Vagina (tissue), 2 donors: Measurements from ENCODE around the gene GJB4. TPM values are rescaled to one million over a fixed set of nuclear protein-coding genes. Genes with fewer than 3 reads are reported as not detected.
A peak's percentile ranks its signal among the peaks of the same experiment; 100 is the strongest.

Experiments
- DNase-seq, 2 donors: peaks; one replicate each; pipeline ENCODE4 v3.0.0-alpha.2; 2017; ENCODE audit errors: extremely low spot score in 2 of 2
- H3K27ac ChIP-seq: fragments of 200-600 bp; sonication (generic); one replicate; pipeline ENCODE4 v1.5.1; 2019
- H3K27me3 ChIP-seq: fragments of 200-600 bp; sonication (generic); one replicate; pipeline ENCODE4 v1.5.1; 2019
- H3K36me3 ChIP-seq, 2 donors: fragments of 200-600 bp; sonication (generic); one replicate each; pipeline ENCODE4 v1.5.1; 2017 to 2019
- H3K4me1 ChIP-seq: fragments of 200-600 bp; sonication (generic); one replicate; pipeline ENCODE4 v1.5.1; 2019
- H3K4me3 ChIP-seq, 2 donors: fragments of 200-600 bp; sonication (generic); 1 replicate in 1 of 2; 2 replicates in 1 of 2; pipeline ENCODE4 v1.5.1; 2016 to 2019
- H3K9me3 ChIP-seq: fragments of 200-600 bp; sonication (generic); one replicate; pipeline ENCODE4 v1.5.1; 2019
- CTCF ChIP-seq, 3 experiments: fragments of 450-650 bp in 2 of 3; fragments of 200-600 bp in 1 of 3; sonication (generic) in 1 of 3; IDR thresholded peaks; one replicate each; pipeline ENCODE4 v1.5.1; 2017 to 2019; ENCODE audit warnings: antibody characterized with exemption in 3 of 3, mild to moderate bottlenecking in 2 of 3, moderate library complexity in 2 of 3
- POLR2A ChIP-seq, 2 donors: fragments of 450-650 bp; IDR thresholded peaks; one replicate each; pipeline ENCODE4 v1.6.1; 2017; ENCODE audit warnings: antibody characterized with exemption in 2 of 2, mild to moderate bottlenecking in 2 of 2, moderate library complexity in 2 of 2
- POLR2AphosphoS5 ChIP-seq, 2 donors: sonication (generic); formaldehyde crosslinking; IDR thresholded peaks; one replicate each; pipeline ENCODE4 v1.9.0; 2017; ENCODE audit warnings: antibody characterized with exemption in 2 of 2, mild to moderate bottlenecking in 2 of 2, low read depth in 1 of 2; ENCODE audit not compliant: insufficient read depth in 1 of 2
- intact Hi-C: fragments of 100-400 bp; cut with DNase I; formaldehyde crosslinking; loops from one replicate; pipeline ENCODE4 v1.15.1; 2023
- total RNA-seq: library from RNA; depleted of rRNA; stranded (reverse); fragments of >200 nt; gene quantifications from one replicate; pipeline ENCODE4 v1.2.3, GENCODE V29; 2016

GJB4 gene
- total RNA-seq, 1 donor from 2014 or later = 2.0 TPM

- DNase-seq = no peak
- intact Hi-C loops = no loop called here
- TF ChIP-seq POLR2A (IDR thresholded peaks at IDR 0.05) (no peak), CTCF (IDR thresholded peaks at IDR 0.05) (no peak), POLR2AphosphoS5 (IDR thresholded peaks at IDR 0.05; ENCODE audit: insufficient read depth in 1 of 2, low read depth in 1 of 2) (no peak)
- Histone ChIP-seq H3K36me3 (no peaks in the 10 kb centered on the region), H3K4me3 (no peak overlapping the region), H3K9me3 (no peaks in the 10 kb centered on the region), H3K27me3 (no peaks in the 10 kb centered on the region), H3K27ac (no peak overlapping the region), H3K4me1 (no peaks in the 10 kb centered on the region)
Measured at GRCh38 chr1:34740161-34740868, 19.2 kb upstream of the GJB4 start.

GRCh38 chr1:34742667-34743270 is 16.8 kb upstream of the GJB4 start:
- DNase-seq = no peak
- Histone ChIP-seq H3K27me3 (no peaks in the 10 kb centered on the region), H3K27ac (no peak overlapping the region), H3K4me3 (no peak overlapping the region), H3K9me3 (no peaks in the 10 kb centered on the region), H3K4me1 (no peaks in the 10 kb centered on the region), H3K36me3 (no peaks in the 10 kb centered on the region)
- TF ChIP-seq POLR2A (IDR thresholded peaks at IDR 0.05) = no peak
- TF ChIP-seq CTCF (IDR thresholded peaks at IDR 0.05) = peak; percentile 70 to 87 (median 71)
- TF ChIP-seq POLR2AphosphoS5 (IDR thresholded peaks at IDR 0.05; ENCODE audit: insufficient read depth in 1 of 2, low read depth in 1 of 2) = no peak
- intact Hi-C loops = no loop called here

GRCh38 chr1:34743775-34744174 is 15.8 kb upstream of the GJB4 start:
- Histone ChIP-seq H3K4me1 (no peaks in the 10 kb centered on the region), H3K36me3 (no peaks in the 10 kb centered on the region), H3K27ac (no peak overlapping the region), H3K4me3 (no peak overlapping the region), H3K27me3 (no peaks in the 10 kb centered on the region), H3K9me3 (no peaks in the 10 kb centered on the region)
- no peak for DNase-seq
- TF ChIP-seq POLR2AphosphoS5 (IDR thresholded peaks at IDR 0.05; ENCODE audit: insufficient read depth in 1 of 2, low read depth in 1 of 2) (no peak), CTCF (IDR thresholded peaks at IDR 0.05) (no peak), POLR2A (IDR thresholded peaks at IDR 0.05) (no peak)
- intact Hi-C loops = no loop called here

GRCh38 chr1:34744851-34745250 is 14.7 kb upstream of the GJB4 start:
- H3K27me3 ChIP-seq = no peaks in the 10 kb centered on the region
- no peak overlapping the region for H3K4me3 ChIP-seq
- no peaks in the 10 kb centered on the region for H3K36me3 ChIP-seq
- no peaks in the 10 kb centered on the region for H3K4me1 ChIP-seq
- intact Hi-C loops = no loop called here
- TF ChIP-seq CTCF (IDR thresholded peaks at IDR 0.05) = no peak
- no peak for TF ChIP-seq POLR2AphosphoS5 (IDR thresholded peaks at IDR 0.05; ENCODE audit: insufficient read depth in 1 of 2, low read depth in 1 of 2)
- TF ChIP-seq POLR2A (IDR thresholded peaks at IDR 0.05) = no peak
- no peaks in the 10 kb centered on the region for H3K9me3 ChIP-seq
- H3K27ac ChIP-seq = no peak overlapping the region
- DNase-seq = no peak

GRCh38 chr1:34745666-34746065 is 13.9 kb upstream of the GJB4 start:
- Histone ChIP-seq H3K4me1 (no peaks in the 10 kb centered on the region), H3K9me3 (no peaks in the 10 kb centered on the region), H3K27ac (no peak overlapping the region), H3K4me3 (no peak overlapping the region), H3K36me3 (no peaks in the 10 kb centered on the region), H3K27me3 (no peaks in the 10 kb centered on the region)
- intact Hi-C loops = no loop called here
- DNase-seq = no peak
- TF ChIP-seq POLR2A (IDR thresholded peaks at IDR 0.05) (no peak), CTCF (IDR thresholded peaks at IDR 0.05) (no peak), POLR2AphosphoS5 (IDR thresholded peaks at IDR 0.05; ENCODE audit: insufficient read depth in 1 of 2, low read depth in 1 of 2) (no peak)
